Tibial nerve (tissue), 4 donors: ENCODE measurements around the gene TRERF1.

Experiments used
- CTCF ChIP-seq, 5 experiments: fragments of 200-600 bp in 3 of 5; fragments of 450-650 bp in 2 of 5; sonication (generic) in 3 of 5; IDR thresholded peaks; one replicate each; pipeline ENCODE4 v1.5.1; 2016 to 2019; ENCODE audit warnings: antibody characterized with exemption in 5 of 5, mild to moderate bottlenecking in 3 of 5, moderate library complexity in 2 of 5
- EP300 ChIP-seq, 2 donors: sonication (generic); formaldehyde crosslinking; IDR thresholded peaks; one replicate each; pipeline ENCODE4 v1.6.1; 2017; ENCODE audit warnings: antibody characterized with exemption in 2 of 2, mild to moderate bottlenecking in 1 of 2
- POLR2A ChIP-seq, 2 donors: fragments of 450-650 bp; IDR thresholded peaks; one replicate each; pipeline ENCODE4 v1.6.1; 2017; ENCODE audit warnings: antibody characterized with exemption in 2 of 2, mild to moderate bottlenecking in 2 of 2, moderate library complexity in 2 of 2

DNA sequence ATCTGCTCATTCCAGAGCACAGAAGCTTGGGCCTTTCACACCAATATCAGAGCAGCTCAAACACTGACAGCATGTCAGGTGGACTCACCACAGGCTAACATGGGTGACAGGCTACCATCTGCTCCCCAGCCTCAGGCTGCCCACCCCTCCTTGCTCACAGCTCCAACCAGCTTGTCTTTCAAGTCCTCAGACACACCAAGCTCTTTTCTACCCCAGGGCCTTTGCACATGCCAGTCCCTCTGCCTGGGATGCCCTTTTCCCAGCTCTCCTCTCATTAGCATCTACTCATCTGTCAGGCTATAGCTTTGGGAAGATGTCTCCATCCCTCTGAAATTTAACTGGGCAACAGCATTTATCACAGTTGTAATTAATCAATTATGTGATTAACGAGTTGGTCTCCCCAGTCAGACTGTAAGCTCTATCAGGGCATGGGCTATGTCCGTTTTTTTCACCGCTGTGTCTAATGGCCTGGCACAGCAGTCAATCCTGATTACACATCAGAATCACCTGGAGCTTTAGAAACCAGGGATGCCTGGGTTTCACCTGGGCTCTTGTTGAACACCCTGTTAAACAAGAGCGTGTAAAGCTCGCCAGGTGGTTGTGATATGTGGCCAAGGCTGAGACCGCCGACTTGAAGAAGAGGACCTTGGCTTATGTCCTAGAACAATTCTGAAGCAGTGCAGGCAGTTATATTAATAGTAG lies 145.1 kb downstream of the TRERF1 start:
- TF ChIP-seq CTCF (IDR thresholded peaks at IDR 0.05) (no peak), EP300 (IDR thresholded peaks at IDR 0.05) (no peak), POLR2A (IDR thresholded peaks at IDR 0.05) (no peak)
